GM21381 (cell line): ENCODE data around the gene PHLPP2.
A peak's percentile ranks its signal among the peaks of the same experiment; 100 is the strongest.

Experiments
- ATAC-seq: cut with Tn5 transposase; IDR thresholded peaks from one replicate; pipeline ENCODE4 v1.9.1; 2021; ENCODE audit warnings: mild to moderate bottlenecking, moderate library complexity; ENCODE audit not compliant: unreplicated experiment

Gene PHLPP2

GRCh38 chr16:71724320-71724751 is at the start of gene PHLPP2:
Gene PHLPP2 (minus strand): TSS chr16:71724701. CDS start chr16:71714795, 9,906 bp downstream.
- no peak for ATAC-seq

- ATAC-seq, result no peak
These were observed 47.1 kb upstream of the PHLPP2 start for GRCh38 chr16:71771571-71771970.

- ATAC-seq, result no peak
These were observed 44.7 kb upstream of the PHLPP2 start for GRCh38 chr16:71769222-71769621.

- ATAC-seq, result no peak
These were observed 42.8 kb upstream of the PHLPP2 start for GRCh38 chr16:71767060-71767900.

- ATAC-seq, result no peak
These were observed 37.7 kb upstream of the PHLPP2 start for GRCh38 chr16:71762186-71762585.

GRCh38 chr16:71761097-71761496 is 36.6 kb upstream of the PHLPP2 start:
- ATAC-seq, result no peak

- ATAC-seq, result no peak
These were observed 33.8 kb upstream of the PHLPP2 start for GRCh38 chr16:71758293-71758760.

GRCh38 chr16:71754652-71755051 is 30.2 kb upstream of the PHLPP2 start:
- no peak for ATAC-seq

- no peak for ATAC-seq
These were observed 29.6 kb upstream of the PHLPP2 start for GRCh38 chr16:71754108-71754507.

- ATAC-seq, result no peak
These were observed 23.7 kb upstream of the PHLPP2 start for GRCh38 chr16:71748226-71748625.

GRCh38 chr16:71746442-71747046 is 22.0 kb upstream of the PHLPP2 start:
- ATAC-seq, result no peak

GRCh38 chr16:71738855-71739254 is 14.4 kb upstream of the PHLPP2 start:
- no peak for ATAC-seq

- no peak for ATAC-seq
These were observed 13.0 kb upstream of the PHLPP2 start for GRCh38 chr16:71737501-71737900.

- ATAC-seq, result no peak
These were observed 10.0 kb upstream of the PHLPP2 start for GRCh38 chr16:71734511-71734910.

GRCh38 chr16:71732587-71732986 is 8.1 kb upstream of the PHLPP2 start:
- no peak for ATAC-seq

- ATAC-seq, result no peak
These were observed 3.2 kb upstream of the PHLPP2 start for GRCh38 chr16:71727551-71728324.

- no peak for ATAC-seq
These were observed 2.2 kb upstream of the PHLPP2 start for GRCh38 chr16:71726476-71727315.

- peak; percentile 78 for ATAC-seq
These were observed 773 bp downstream of the PHLPP2 start for GRCh38 chr16:71723537-71724319.

GRCh38 chr16:71722801-71723536 is 1.5 kb downstream of the PHLPP2 start:
- ATAC-seq, result peak; percentile 39
